Gastrocnemius medialis (tissue), 4 donors: ENCODE data around the gene FNDC3B. TPM values are rescaled to one million over a fixed set of nuclear protein-coding genes. Genes with fewer than 3 reads are reported as not detected.

Experiments used
- ATAC-seq, 2 donors: fragments of 150-250 bp; one replicate each; pipeline ENCODE4 v1.9.1; 2016
- DNase-seq, 2 donors: peaks; one replicate each; pipeline ENCODE4 v3.0.0-alpha.2; 2019
- H3K27ac ChIP-seq, 4 donors: fragments of 200-600 bp; sonication (generic); 1 replicate in 1 of 4; 2 replicates in 3 of 4; pipeline ENCODE4 v1.5.1; 2016 to 2018; ENCODE audit warnings: mild to moderate bottlenecking in 2 of 4, moderate library complexity in 1 of 4
- H3K27me3 ChIP-seq, 3 donors: fragments of 200-600 bp; sonication (generic) in 2 of 3; 1 replicate in 1 of 3; 2 replicates in 2 of 3; pipeline versions ENCODE4 v1.5.1 to v1.6.0; 2016 to 2019; ENCODE audit warnings: mild to moderate bottlenecking in 1 of 3, moderate library complexity in 1 of 3
- H3K36me3 ChIP-seq, 2 donors: fragments of 200-600 bp; sonication (generic) in 1 of 2; one replicate each; pipeline ENCODE4 v1.5.1; 2017 to 2018
- H3K4me1 ChIP-seq, 2 donors: fragments of 200-600 bp; sonication (generic) in 1 of 2; one replicate each; pipeline ENCODE4 v1.5.1; 2016 to 2017; ENCODE audit warnings: mild to moderate bottlenecking in 2 of 2
- H3K4me3 ChIP-seq, 4 donors: fragments of 200-600 bp; sonication (generic) in 3 of 4; 1 replicate in 1 of 4; 2 replicates in 3 of 4; pipeline ENCODE4 v1.5.1; 2016 to 2019; ENCODE audit warnings: mild to moderate bottlenecking in 2 of 4
- H3K9me3 ChIP-seq, 3 donors: fragments of 200-600 bp; sonication (generic) in 2 of 3; 1 replicate in 1 of 3; 2 replicates in 2 of 3; pipeline ENCODE4 v1.5.1; 2016 to 2019
- CTCF ChIP-seq, 5 experiments: fragments of 450-650 bp in 3 of 5; fragments of 200-600 bp in 2 of 5; sonication (generic) in 2 of 5; IDR thresholded peaks in 4 of 5; conservative IDR thresholded peaks in 1 of 5; 1 replicate in 4 of 5; 2 replicates in 1 of 5; pipeline ENCODE4 v1.5.1; 2016 to 2019; ENCODE audit warnings: antibody characterized with exemption in 5 of 5, mild to moderate bottlenecking in 3 of 5, moderate library complexity in 3 of 5
- POLR2A ChIP-seq, 2 donors: fragments of 450-650 bp; IDR thresholded peaks; one replicate each; pipeline ENCODE4 v1.6.1; 2017; ENCODE audit warnings: antibody characterized with exemption in 2 of 2, mild to moderate bottlenecking in 2 of 2, moderate library complexity in 2 of 2
- in situ Hi-C, 4 donors: fragments of 200-750 bp; cut with MboI; loops; one replicate each; pipeline versions ENCODE4 v1.15.0 to v1.8.0; 2017; ENCODE audit warnings: low sequenced_read_pairs in 4 of 4
- intact Hi-C: fragments of 100-400 bp; cut with DNase I; formaldehyde crosslinking; loops from one replicate; pipeline ENCODE4 v1.15.1; 2023; ENCODE audit warnings: low total_unique reads
- total RNA-seq, 4 donors: library from RNA; depleted of rRNA; stranded (reverse); fragments of >200 nt; gene quantifications; one replicate each; pipeline versions ENCODE4 v1.1.0 to v1.2.3, GENCODE V29; 2016

Gene FNDC3B
- total RNA-seq, 4 donors from 2014 or later = 42.5 to 110 (median 74.2) TPM

GRCh38 chr3:172130717-172131050 lies 91.3 kb downstream of the FNDC3B start:
- Histone ChIP-seq H3K4me1 (peaks cover 87 to 88% of the 10 kb centered on the region in 2 donors), H3K27ac (peak overlapping the region; percentile 91 to 99 (median 94)), H3K36me3 (no peaks in the 10 kb centered on the region), H3K27me3 (no peaks in the 10 kb centered on the region), H3K4me3 (peak overlapping the region in 2 of 4 donors; percentile 14 to 17), H3K9me3 (no peaks in the 10 kb centered on the region)
- intact Hi-C loops = loop anchor here (1.0 to 2.0 kb wide), 2 partner anchors 188 to 240 kb away; no protein-coding TSS in a partner anchor
- DNase-seq (no peak), ATAC-seq (no peak)
- no peak for TF ChIP-seq POLR2A (IDR thresholded peaks at IDR 0.05)
- TF ChIP-seq CTCF (IDR thresholded peaks at IDR 0.05 in 4 of 5, conservative IDR thresholded peaks at IDR 0.05 in 1 of 5) = no peak
- in situ Hi-C loops = no loop called here

GRCh38 chr3:172131746-172132145 lies 92.4 kb downstream of the FNDC3B start:
- Histone ChIP-seq H3K4me3 (no peak overlapping the region), H3K27ac (peak overlapping the region; percentile 91 to 99 (median 94)), H3K9me3 (no peaks in the 10 kb centered on the region), H3K36me3 (no peaks in the 10 kb centered on the region), H3K27me3 (no peaks in the 10 kb centered on the region), H3K4me1 (peaks cover 89% of the 10 kb centered on the region in 2 donors)
- no peak for ATAC-seq
- no peak for DNase-seq
- no peak for TF ChIP-seq POLR2A (IDR thresholded peaks at IDR 0.05)
- TF ChIP-seq CTCF (IDR thresholded peaks at IDR 0.05 in 4 of 5, conservative IDR thresholded peaks at IDR 0.05 in 1 of 5) = no peak
- in situ Hi-C loops (no loop called here), intact Hi-C loops (loop anchor here (2.0 kb wide), 1 partner anchor 187 kb away; no protein-coding TSS in a partner anchor)

GRCh38 chr3:172132159-172132586 lies 92.8 kb downstream of the FNDC3B start:
- peaks cover 89% of the 10 kb centered on the region in 2 donors for H3K4me1 ChIP-seq
- peak overlapping the region; percentile 91 to 99 (median 94) for H3K27ac ChIP-seq
- H3K4me3 ChIP-seq = no peak overlapping the region
- no peaks in the 10 kb centered on the region for H3K36me3 ChIP-seq
- no peak for ATAC-seq
- in situ Hi-C loops = no loop called here
- TF ChIP-seq POLR2A (IDR thresholded peaks at IDR 0.05) (no peak), CTCF (IDR thresholded peaks at IDR 0.05 in 4 of 5, conservative IDR thresholded peaks at IDR 0.05 in 1 of 5) (no peak)
- intact Hi-C loops = no loop called here
- no peak for DNase-seq
- no peaks in the 10 kb centered on the region for H3K9me3 ChIP-seq
- H3K27me3 ChIP-seq = no peaks in the 10 kb centered on the region

GRCh38 chr3:172132721-172133311 lies 93.4 kb downstream of the FNDC3B start:
- no peaks in the 10 kb centered on the region for H3K36me3 ChIP-seq
- DNase-seq = no peak
- no peak for ATAC-seq
- H3K4me3 ChIP-seq = no peak overlapping the region
- in situ Hi-C loops = no loop called here
- peaks cover 89% of the 10 kb centered on the region in 2 donors for H3K4me1 ChIP-seq
- intact Hi-C loops = no loop called here
- H3K9me3 ChIP-seq = no peaks in the 10 kb centered on the region
- TF ChIP-seq POLR2A (IDR thresholded peaks at IDR 0.05) (no peak), CTCF (IDR thresholded peaks at IDR 0.05 in 4 of 5, conservative IDR thresholded peaks at IDR 0.05 in 1 of 5) (no peak)
- peak overlapping the region; percentile 91 to 99 (median 94) for H3K27ac ChIP-seq
- H3K27me3 ChIP-seq = no peaks in the 10 kb centered on the region
